K562 (cell line): ENCODE results near the gene LETM1. TPM values are rescaled to one million over a fixed set of nuclear protein-coding genes. Genes with fewer than 3 reads are reported as not detected.

Experiments used
- ATAC-seq: fragments of 200-7000 bp; cut with Tn5 transposase; 3 replicates; pipeline ENCODE4 v1.9.1; 2020; ENCODE audit warnings: moderate library complexity
- BruUV-seq: library from RNA; stranded (reverse); fragments of 400-500 nt; replicated peaks from 2 replicates; lab custom pipeline; 2021; lab: Mats Ljungman, UMichigan
- CTCF ChIA-PET: fragments of 300-600 bp; formaldehyde crosslinking; extraction: SDS; loops from one replicate; lab custom pipeline; 2021; ENCODE audit warnings: low intra/inter-chr PET ratio; lab: Yijun Ruan, JAX
- POLR2A ChIA-PET: fragments of 300-600, 350-650 bp; sonication (Branson Sonifier 250); formaldehyde crosslinking; extraction: SDS; loops from one replicate; lab custom pipeline; 2021; ENCODE audit warnings: antibody characterized with exemption, inconsistent platforms; lab: Yijun Ruan, JAX
- DNase-seq, 4 experiments: peaks; one replicate each; pipeline versions ENCODE4 v3.0.0 to v3.0.0-alpha.2; 2011 to 2018; ENCODE audit warnings: low spot score in 3 of 4, mixed read lengths in 3 of 4; ENCODE audit errors: extremely low read depth in 1 of 4
- FAIRE-seq: peaks from 2 replicates; lab custom pipeline; 2011; peaks lifted over from hg19 to GRCh38; lab: Jason Lieb, UNC
- H2AFZ ChIP-seq: 2 replicates; pipeline ENCODE4 v1.6.0; 2011; ENCODE audit warnings: low read depth, low read length, control low read depth, inconsistent platforms
- H3K27ac ChIP-seq: fragments of 200-600 bp; 3 replicates; pipeline ENCODE4 v1.8.0; 2011; ENCODE audit warnings: low read depth, mild to moderate bottlenecking, control low read depth, inconsistent platforms, low read length, moderate library complexity, mixed read lengths; ENCODE audit errors: extremely low read depth
- H3K27me3 ChIP-seq, 2 experiments: fragments of 300-600 bp in 1 of 2; 2 replicates in 1 of 2; 3 replicates in 1 of 2; pipeline versions ENCODE4 v1.6.0 to v1.8.0; 2011; ENCODE audit warnings: inconsistent platforms in 2 of 2, low read length in 2 of 2, mild to moderate bottlenecking in 1 of 2, mixed read lengths in 1 of 2, moderate library complexity in 1 of 2; ENCODE audit not compliant: control insufficient read depth in 2 of 2, insufficient read depth in 2 of 2
- H3K36me3 ChIP-seq: fragments of 300-600 bp; 3 replicates; pipeline ENCODE4 v1.8.0; 2011; ENCODE audit warnings: mild to moderate bottlenecking, low read length, inconsistent platforms; ENCODE audit not compliant: control insufficient read depth, insufficient read depth
- H3K4me1 ChIP-seq, 2 experiments: fragments of 200-600 bp in 1 of 2; replicated peaks in 1 of 2; 2 replicates in 1 of 2; 3 replicates in 1 of 2; pipeline versions ENCODE4 v1.5.1 to v1.8.0; 2011; ENCODE audit warnings: inconsistent platforms in 2 of 2, low read length in 2 of 2, mild to moderate bottlenecking in 1 of 2, mixed read lengths in 1 of 2, moderate library complexity in 1 of 2; ENCODE audit not compliant: control insufficient read depth in 2 of 2, insufficient read depth in 2 of 2
- H3K4me2 ChIP-seq: 2 replicates; pipeline ENCODE4 v1.6.1; 2011; ENCODE audit warnings: low read length, control low read depth, inconsistent platforms, mixed read lengths; ENCODE audit not compliant: insufficient read depth
- H3K4me3 ChIP-seq: fragments of 200-600 bp; sonication (generic), shearing (Covaris generic); 2 replicates; pipeline ENCODE4 v1.5.1; 2016; ENCODE audit warnings: control low read depth, inconsistent platforms
- H3K79me2 ChIP-seq: fragments of 200-600 bp; 3 replicates; pipeline ENCODE4 v1.8.0; 2011; ENCODE audit warnings: low read length, inconsistent platforms; ENCODE audit not compliant: control insufficient read depth, insufficient read depth
- H3K9ac ChIP-seq, 2 experiments: 2 replicates each; pipeline versions ENCODE4 v1.6.0 to v1.6.1; 2011; ENCODE audit warnings: low read depth in 2 of 2, low read length in 2 of 2, control low read depth in 1 of 2, inconsistent platforms in 1 of 2, mild to moderate bottlenecking in 1 of 2, mixed read lengths in 1 of 2; ENCODE audit not compliant: insufficient read depth in 1 of 2
- H3K9me1 ChIP-seq: one replicate; pipeline ENCODE4 v1.6.0; 2011; ENCODE audit warnings: inconsistent platforms, mild to moderate bottlenecking, low read length, moderate library complexity; ENCODE audit not compliant: control insufficient read depth, insufficient read depth
- H3K9me3 ChIP-seq: replicated peaks from 2 replicates; pipeline ENCODE4 v1.5.1; 2011; ENCODE audit warnings: low read depth, low read length, inconsistent platforms; ENCODE audit not compliant: control insufficient read depth, insufficient read depth
- H4K20me1 ChIP-seq: replicated peaks from 2 replicates; pipeline ENCODE4 v1.6.1; 2011; ENCODE audit warnings: low read length, inconsistent platforms, mixed read lengths; ENCODE audit not compliant: control insufficient read depth, insufficient read depth
- DMBX1 ChIP-seq: fragments of 250-450 bp; sonication (Bioruptor Pico); IDR thresholded peaks from 2 replicates; pipeline ENCODE4 v1.8.0; 2022; ENCODE audit warnings: inconsistent platforms, mild to moderate bottlenecking, moderate library complexity, borderline replicate concordance
- EGR1 ChIP-seq: fragments of 450-650 bp; conservative IDR thresholded peaks from 2 replicates; pipeline ENCODE4 v1.6.1; 2017; ENCODE audit warnings: mild to moderate bottlenecking
- HIVEP1 ChIP-seq: fragments of 250-450 bp; sonication (Bioruptor Pico); IDR thresholded peaks from 2 replicates; pipeline ENCODE4 v1.4.0; 2020; ENCODE audit warnings: mild to moderate bottlenecking
- HMG20B ChIP-seq: fragments of 250-450 bp; sonication (Bioruptor Pico); IDR thresholded peaks from 2 replicates; pipeline ENCODE4 v1.5.0; 2021; ENCODE audit warnings: mild to moderate bottlenecking
- KDM4B ChIP-seq, 2 experiments: fragments of 450-650 bp in 1 of 2; sonication (generic) in 1 of 2; IDR thresholded peaks; 2 replicates each; pipeline ENCODE4 v1.6.1; 2016 to 2017; ENCODE audit warnings: borderline replicate concordance in 2 of 2, antibody characterized with exemption in 1 of 2, low read depth in 1 of 2, mild to moderate bottlenecking in 1 of 2
- RBBP5 ChIP-seq: fragments of 200-600 bp; sonication (generic); IDR thresholded peaks from 2 replicates; pipeline ENCODE4 v1.6.1; 2012; ENCODE audit warnings: borderline replicate concordance, mild to moderate bottlenecking, low read length, control low read depth, inconsistent platforms; ENCODE audit not compliant: insufficient read depth, poor library complexity, severe bottlenecking
- RBM25 ChIP-seq: fragments of 200-400 bp; formaldehyde crosslinking; IDR thresholded peaks from 2 replicates; pipeline ENCODE4 v1.6.1; 2018; ENCODE audit warnings: low read length, low read depth, moderate library complexity; ENCODE audit not compliant: severe bottlenecking
- SAP30 ChIP-seq: fragments of 200-600 bp; sonication (generic); IDR thresholded peaks from 2 replicates; pipeline ENCODE4 v1.6.1; 2012; ENCODE audit warnings: borderline replicate concordance, low read depth, mild to moderate bottlenecking, moderate library complexity, low read length, control low read depth, inconsistent platforms; ENCODE audit not compliant: insufficient read depth, poor library complexity, severe bottlenecking
- STAG1 ChIP-seq: sonication (generic); formaldehyde crosslinking; IDR thresholded peaks from 2 replicates; pipeline ENCODE4 v1.5.0; 2020; ENCODE audit warnings: missing genetic modification reagents, borderline replicate concordance
- TARDBP ChIP-seq: fragments of 450-650 bp; IDR thresholded peaks from 2 replicates; pipeline ENCODE4 v1.6.1; 2016
- THRAP3 ChIP-seq: fragments of 450-650 bp; IDR thresholded peaks from 2 replicates; pipeline ENCODE4 v1.6.1; 2016; ENCODE audit warnings: mild to moderate bottlenecking, inconsistent platforms, borderline replicate concordance
- YY1 ChIP-seq, 3 experiments: IDR thresholded peaks; 2 replicates each; pipeline ENCODE4 v1.6.1; 2011; ENCODE audit warnings: low read length in 2 of 3, mild to moderate bottlenecking in 2 of 3, moderate library complexity in 2 of 3, borderline replicate concordance in 1 of 3, control low read depth in 1 of 3, low read depth in 1 of 3; ENCODE audit not compliant: insufficient read depth in 3 of 3, insufficient replicate concordance in 2 of 3, control insufficient read depth in 1 of 3, insufficient read length in 1 of 3; ENCODE audit errors: extremely low read depth in 1 of 3
- WGBS: fragments of 100-300 bp; shearing (Covaris generic); methylation state at CpG from one replicate; pipeline ENCODE4 v1.1.6; 2016; ENCODE audit warnings: low coverage, mixed read lengths; ENCODE audit not compliant: insufficient coverage; ENCODE audit errors: missing lambda C conversion rate; 5-methylcytosine and 5-hydroxymethylcytosine counted together
- in situ Hi-C: fragments of 300-500 bp; cut with MboI; formaldehyde crosslinking; loops from 4 replicates; pipeline ENCODE4 v1.15.0; 2018; ENCODE audit warnings: inconsistent platforms, mixed read lengths
- intact Hi-C: fragments of 100-400 bp; cut with micrococcal nuclease; formaldehyde crosslinking; loops from 2 replicates; pipeline ENCODE4 v1.14.2; 2022
- polyA plus RNA-seq, 8 experiments: library from polyadenylated mRNA; depleted of rRNA in 4 of 8; stranded (reverse) in 5 of 8; unstranded in 3 of 8; fragments of >200 nt; fragmentation: Nextera tagmentation in 2 of 8; fragmentation: Illumina TruSeq in 1 of 8; extraction: Ambion mirVana in 2 of 8; extraction: Trizol in 1 of 8; gene quantifications; 2 replicates each; pipeline versions ENCODE4 v1.2.1 to v1.2.3, GENCODE V29; 2011 to 2014; ENCODE audit warnings: inconsistent platforms in 1 of 8, missing spikeins in 1 of 8
- total RNA-seq, 7 experiments: library from RNA; depleted of rRNA in 6 of 7; stranded (reverse); fragments of >200 nt in 6 of 7; fragmentation: Illumina TruSeq in 2 of 7; extraction: Trizol in 2 of 7; gene quantifications; 2 replicates each; pipeline versions ENCODE4 v1.2.1 to v1.2.3, GENCODE V29; 2011 to 2021; ENCODE audit warnings: low replicate concordance in 1 of 7
- TF ChIP-seq, protein P1 (sequence below), 2 experiments: IDR thresholded peaks; 2 replicates each; pipeline ENCODE4 v1.6.1; 2011; ENCODE audit warnings: borderline replicate concordance in 1 of 2, control low read depth in 1 of 2, low read depth in 1 of 2, low read length in 1 of 2, mild to moderate bottlenecking in 1 of 2, mixed read lengths in 1 of 2, moderate library complexity in 1 of 2; ENCODE audit not compliant: insufficient read depth in 1 of 2, insufficient read length in 1 of 2, poor library complexity in 1 of 2, severe bottlenecking in 1 of 2; ENCODE audit errors: extremely low read depth in 1 of 2
- TF ChIP-seq, protein P2 (sequence below): fragments of 200-800 bp; sonication (Bioruptor generic); IDR thresholded peaks from 2 replicates; pipeline ENCODE4 v1.6.1; 2017; ENCODE audit warnings: missing genetic modification characterization, missing compliant biosample characterization
- TF ChIP-seq, protein P3 (sequence below): sonication (generic); formaldehyde crosslinking; IDR thresholded peaks from 2 replicates; pipeline ENCODE4 v1.8.1; 2022; ENCODE audit warnings: missing genetic modification reagents

The LETM1 gene
- total and polyA plus RNA-seq, 9 of the 15 experiments (the other 6 are each of a cell fraction or from before 2014, with no cell fraction given) = 3.9 to 109 (median 35.0) TPM

DNA sequence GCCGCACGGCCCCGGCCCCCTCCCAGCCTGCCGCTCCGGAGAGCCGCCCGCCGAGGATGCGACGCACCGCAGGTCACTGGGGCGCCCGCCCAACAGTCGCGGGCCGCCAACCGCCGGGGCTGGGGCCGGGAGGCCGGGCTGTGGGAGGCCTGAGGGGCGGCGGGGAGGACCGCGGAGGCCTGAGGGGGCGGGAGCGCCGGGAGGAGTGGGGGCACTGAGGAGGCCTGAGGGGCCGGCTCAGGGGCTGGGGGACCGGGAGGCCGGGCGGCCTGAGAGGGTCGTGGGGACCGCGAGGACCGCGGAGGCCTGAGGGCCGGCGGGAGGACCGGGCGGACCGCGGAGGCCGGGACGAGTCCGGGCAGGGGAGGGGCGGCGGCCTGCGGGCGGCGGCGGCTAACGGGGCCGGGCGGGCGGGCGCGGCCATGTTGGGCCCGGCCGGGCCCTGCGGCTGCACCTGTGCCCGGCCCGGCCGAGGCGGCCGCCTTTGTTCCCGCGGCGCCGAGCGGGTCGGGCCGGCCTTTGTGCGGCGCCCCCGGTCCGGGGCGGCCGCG lies 15.6 kb upstream of the LETM1 start:
- peak; percentile 11 for ATAC-seq
- Histone ChIP-seq H3K4me1 (peaks cover 24 to 39% of the 10 kb centered on the region in 2 experiments), H3K9ac (peak overlapping the region; percentile 87 to 95; a peak in 3 of 4 replicates), H3K36me3 (peaks cover 12% of the 10 kb centered on the region; the same call in 1 of the 3 replicates), H3K4me3 (peak overlapping the region; percentile 95), H3K79me2 (peaks cover 57% of the 10 kb centered on the region), H3K4me2 (peak overlapping the region; percentile 85; the same call in 1 of the 2 replicates), H2AFZ (no peak overlapping the region), H3K9me1 (no peaks in the 10 kb centered on the region), H3K27ac (peak overlapping the region; percentile 96), H3K9me3 (no peaks in the 10 kb centered on the region), H3K27me3 (no peaks in the 10 kb centered on the region), H4K20me1 (peaks cover 13% of the 10 kb centered on the region; the same call in 1 of the 2 replicates)
- CTCF ChIA-PET = interaction anchor here (0.9 kb wide), 1 partner anchor 12 kb away, joined by 6 read pairs; no protein-coding TSS in a partner anchor
- in situ Hi-C loops (no loop called here), intact Hi-C loops (loop anchor here (5.0 kb wide), 1 partner anchor 546 kb away; the partner anchor contains the start of genes CFAP99 and ZFYVE28)
- POLR2A ChIA-PET = no interaction called here
- 0% methylated on average over 16 of the region's 79 CpGs for WGBS
- FAIRE-seq = no peak
- BruUV-seq = no TSS peak
- DNase-seq = peak in 2 of 4 experiments; percentile 50 to 84
- TF ChIP-seq HIVEP1 (CRISPR knock-in tag) = no peak
- TF ChIP-seq STAG1 (CRISPR knock-in tag) = no peak
- TF ChIP-seq KDM4B (IDR thresholded peaks at IDR 0.05; ENCODE audit: borderline replicate concordance in 2 of 2, low read depth in 1 of 2) = no peak
- no peak for TF ChIP-seq HMG20B (CRISPR knock-in tag)
- TF ChIP-seq RBBP5 = peak; percentile 57
- peak; percentile 40 for TF ChIP-seq SAP30
- TF ChIP-seq, protein P1, sequence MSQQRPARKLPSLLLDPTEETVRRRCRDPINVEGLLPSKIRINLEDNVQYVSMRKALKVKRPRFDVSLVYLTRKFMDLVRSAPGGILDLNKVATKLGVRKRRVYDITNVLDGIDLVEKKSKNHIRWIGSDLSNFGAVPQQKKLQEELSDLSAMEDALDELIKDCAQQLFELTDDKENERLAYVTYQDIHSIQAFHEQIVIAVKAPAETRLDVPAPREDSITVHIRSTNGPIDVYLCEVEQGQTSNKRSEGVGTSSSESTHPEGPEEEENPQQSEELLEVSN (IDR thresholded peaks at IDR 0.05; ENCODE audit: borderline replicate concordance in 1 of 2, extremely low read depth in 1 of 2, insufficient read depth in 1 of 2, insufficient read length in 1 of 2, low read depth in 1 of 2, low read length in 1 of 2, poor library complexity in 1 of 2, severe bottlenecking in 1 of 2) = peak in 1 of 2 experiments; percentile 22
- no peak for TF ChIP-seq TARDBP
- peak; percentile 18 for TF ChIP-seq RBM25
- TF ChIP-seq, protein P2, sequence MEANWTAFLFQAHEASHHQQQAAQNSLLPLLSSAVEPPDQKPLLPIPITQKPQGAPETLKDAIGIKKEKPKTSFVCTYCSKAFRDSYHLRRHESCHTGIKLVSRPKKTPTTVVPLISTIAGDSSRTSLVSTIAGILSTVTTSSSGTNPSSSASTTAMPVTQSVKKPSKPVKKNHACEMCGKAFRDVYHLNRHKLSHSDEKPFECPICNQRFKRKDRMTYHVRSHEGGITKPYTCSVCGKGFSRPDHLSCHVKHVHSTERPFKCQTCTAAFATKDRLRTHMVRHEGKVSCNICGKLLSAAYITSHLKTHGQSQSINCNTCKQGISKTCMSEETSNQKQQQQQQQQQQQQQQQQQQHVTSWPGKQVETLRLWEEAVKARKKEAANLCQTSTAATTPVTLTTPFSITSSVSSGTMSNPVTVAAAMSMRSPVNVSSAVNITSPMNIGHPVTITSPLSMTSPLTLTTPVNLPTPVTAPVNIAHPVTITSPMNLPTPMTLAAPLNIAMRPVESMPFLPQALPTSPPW = peak; percentile 77
- TF ChIP-seq YY1 (IDR thresholded peaks at IDR 0.05; ENCODE audit: borderline replicate concordance in 1 of 3, control insufficient read depth in 1 of 3, extremely low read depth in 1 of 3, insufficient read depth in 3 of 3, insufficient read length in 1 of 3, insufficient replicate concordance in 2 of 3, low read depth in 1 of 3, low read length in 2 of 3) = peak in 2 of 3 experiments; percentile 72 to 84
- no peak for TF ChIP-seq DMBX1 (CRISPR knock-in tag)
- no peak for TF ChIP-seq THRAP3
- TF ChIP-seq EGR1 = peak; percentile 19; the same call in 1 of the 2 replicates
- TF ChIP-seq, protein P3, sequence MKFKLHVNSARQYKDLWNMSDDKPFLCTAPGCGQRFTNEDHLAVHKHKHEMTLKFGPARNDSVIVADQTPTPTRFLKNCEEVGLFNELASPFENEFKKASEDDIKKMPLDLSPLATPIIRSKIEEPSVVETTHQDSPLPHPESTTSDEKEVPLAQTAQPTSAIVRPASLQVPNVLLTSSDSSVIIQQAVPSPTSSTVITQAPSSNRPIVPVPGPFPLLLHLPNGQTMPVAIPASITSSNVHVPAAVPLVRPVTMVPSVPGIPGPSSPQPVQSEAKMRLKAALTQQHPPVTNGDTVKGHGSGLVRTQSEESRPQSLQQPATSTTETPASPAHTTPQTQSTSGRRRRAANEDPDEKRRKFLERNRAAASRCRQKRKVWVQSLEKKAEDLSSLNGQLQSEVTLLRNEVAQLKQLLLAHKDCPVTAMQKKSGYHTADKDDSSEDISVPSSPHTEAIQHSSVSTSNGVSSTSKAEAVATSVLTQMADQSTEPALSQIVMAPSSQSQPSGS (CRISPR knock-in tag) = no peak
